ENCODE results near the gene DIP2C.
"Not testable (repeated sequence)": the region's sequence is repeated elsewhere in the genome, so short reads cannot be mapped to it uniquely, and the experiment has no call there.

Gene DIP2C

DNA sequence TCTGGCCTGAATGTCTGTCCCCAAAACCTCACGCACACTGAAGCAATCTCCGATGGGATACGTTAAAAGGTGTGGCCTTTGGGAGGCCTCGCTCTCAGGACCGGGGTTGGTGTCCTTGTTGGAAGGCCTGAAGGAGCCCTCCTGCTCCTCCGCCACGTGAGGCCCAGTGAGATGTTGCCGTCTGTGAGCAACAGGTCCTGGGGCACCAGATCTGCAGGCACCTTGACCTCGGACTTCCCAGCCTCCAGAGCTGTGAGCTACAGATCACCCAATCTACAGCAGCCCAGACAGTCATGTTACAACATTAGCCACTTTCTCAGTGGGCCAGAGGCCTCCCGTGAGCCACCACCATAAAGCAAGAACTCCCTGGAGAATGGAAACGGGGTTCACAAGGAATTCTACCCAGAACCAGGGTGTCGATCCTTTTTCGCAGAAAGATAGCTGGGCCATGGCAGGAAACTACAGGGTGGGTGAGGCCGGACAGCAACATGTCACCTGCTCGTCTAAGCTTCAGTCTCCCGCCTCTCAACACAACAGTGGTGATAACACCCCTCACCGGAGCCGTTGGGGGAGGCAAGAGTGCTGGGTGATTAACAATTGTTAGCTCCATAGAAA, 87.0 kb downstream of the DIP2C start:
- Mint-ChIP-seq H3K9me3 (no peaks in the 10 kb centered on the region), H3K27ac (no peak overlapping the region), H3K4me1 (no peaks in the 10 kb centered on the region), H3K4me3 (no peak overlapping the region), H3K36me3 (no peaks in the 10 kb centered on the region)
- ATAC-seq (no peak), DNase-seq (ENCODE audit: low spot score in 2 of 2) (no peak)

DNA sequence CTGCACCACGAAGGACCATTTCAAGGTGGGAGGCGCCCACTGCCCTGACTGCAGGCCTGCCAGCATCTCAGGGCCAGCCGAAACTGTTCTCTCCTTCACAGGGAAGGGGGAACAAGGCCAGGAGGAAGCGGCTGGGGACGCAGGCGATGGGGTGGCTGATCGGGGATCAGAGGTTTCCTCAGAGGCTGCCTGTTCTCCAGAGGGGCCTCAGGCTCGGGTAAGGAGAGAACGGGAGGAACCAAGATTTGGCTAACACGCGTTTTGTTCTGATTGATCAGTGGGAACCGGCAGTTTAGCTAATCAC, 87.9 kb downstream of the DIP2C start:
- DNase-seq (ENCODE audit: low spot score in 2 of 2) (no peak), ATAC-seq (no peak)
- Mint-ChIP-seq H3K4me1 (no peaks in the 10 kb centered on the region), H3K36me3 (no peaks in the 10 kb centered on the region), H3K27ac (no peak overlapping the region), H3K4me3 (no peak overlapping the region), H3K9me3 (no peaks in the 10 kb centered on the region)

DNA sequence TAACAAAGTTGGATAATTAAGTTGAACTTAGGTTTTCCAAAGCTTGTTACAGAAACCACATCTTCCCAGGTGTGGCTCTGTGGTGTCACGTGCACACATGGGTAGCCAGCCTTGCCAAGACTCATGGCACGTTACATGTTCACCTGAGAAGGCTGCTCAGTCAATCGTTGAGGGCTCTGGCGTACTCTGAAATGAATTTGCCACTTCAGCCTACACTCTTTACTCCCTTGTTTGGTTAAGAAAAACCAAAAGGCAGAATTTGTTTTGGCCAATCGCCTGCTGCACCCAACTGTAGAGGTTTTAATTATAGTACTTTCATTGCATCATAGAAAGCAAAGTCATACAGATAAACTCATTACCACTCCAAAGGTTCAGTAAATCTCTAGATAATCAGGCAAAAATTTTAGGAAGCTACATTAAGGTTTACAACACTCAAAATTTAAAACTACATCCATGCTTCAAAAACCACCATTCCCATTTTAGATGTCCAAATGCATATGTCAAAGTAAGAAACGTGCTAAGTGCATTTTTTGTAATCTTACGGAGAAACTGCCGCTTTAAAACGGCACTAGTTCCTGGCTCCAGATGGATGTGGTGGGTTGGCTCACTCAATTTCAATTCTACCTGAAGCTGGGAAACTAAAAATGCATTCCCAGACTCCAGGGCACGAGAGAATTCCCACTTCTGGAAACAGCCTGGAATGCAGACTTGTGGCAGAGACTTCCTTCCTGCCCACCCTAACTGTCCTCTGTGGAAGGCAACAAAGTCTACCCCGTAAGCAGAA, 88.4 kb downstream of the DIP2C start:
- H3K27ac Mint-ChIP-seq, result no peak overlapping the region
- H3K4me1 Mint-ChIP-seq, result no peaks in the 10 kb centered on the region
- no peak for DNase-seq (ENCODE audit: low spot score in 2 of 2)
- no peak overlapping the region for H3K4me3 Mint-ChIP-seq
- ATAC-seq, result no peak
- no peaks in the 10 kb centered on the region for H3K36me3 Mint-ChIP-seq
- H3K9me3 Mint-ChIP-seq, result no peaks in the 10 kb centered on the region

DNA sequence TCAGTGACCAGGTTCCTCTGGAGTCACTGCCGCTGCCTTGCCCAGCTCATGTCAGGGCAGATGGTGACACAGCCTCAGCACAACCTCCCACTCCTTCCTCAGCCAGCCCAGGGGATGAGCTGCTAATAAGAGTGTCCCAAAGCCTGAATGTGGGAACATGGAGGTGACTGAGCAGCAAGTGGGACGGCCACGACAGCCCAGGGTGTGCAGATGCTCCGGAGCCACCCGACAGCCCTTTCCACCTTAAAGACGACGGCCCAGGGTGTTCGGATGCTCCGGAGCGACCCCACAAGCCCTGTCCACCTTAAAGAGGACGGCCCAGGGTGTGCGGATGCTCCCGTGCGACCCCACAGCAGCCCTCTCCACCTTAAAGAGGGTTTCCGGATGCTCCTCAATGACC, 89.2 kb downstream of the DIP2C start:
- DNase-seq (ENCODE audit: low spot score in 2 of 2), result no peak
- Mint-ChIP-seq H3K27ac (no peak overlapping the region), H3K4me1 (no peaks in the 10 kb centered on the region), H3K36me3 (no peaks in the 10 kb centered on the region), H3K4me3 (no peak overlapping the region), H3K9me3 (no peaks in the 10 kb centered on the region)
- no peak for ATAC-seq

DNA sequence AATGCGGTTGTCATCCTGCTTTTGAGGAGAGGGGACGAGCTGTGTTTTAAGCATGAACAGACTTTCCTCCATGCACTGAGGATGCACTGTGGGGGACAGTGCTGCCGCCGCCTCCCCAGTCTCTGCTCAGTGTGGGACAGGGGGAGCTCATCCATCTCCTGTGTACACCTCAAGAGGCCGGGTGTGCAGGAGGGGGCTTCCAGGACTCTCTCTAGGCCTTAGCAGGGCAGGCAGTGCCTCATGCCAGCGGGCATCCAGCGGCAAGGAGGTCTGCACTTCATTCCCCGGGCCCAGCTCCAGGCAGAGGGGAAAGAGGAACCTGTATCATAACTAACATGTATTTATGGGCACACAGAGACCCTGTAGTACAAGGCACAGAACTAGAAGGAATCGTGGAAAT, 89.7 kb downstream of the DIP2C start:
- Mint-ChIP-seq H3K9me3 (no peaks in the 10 kb centered on the region), H3K4me1 (no peaks in the 10 kb centered on the region), H3K27ac (no peak overlapping the region), H3K36me3 (no peaks in the 10 kb centered on the region), H3K4me3 (no peak overlapping the region)
- ATAC-seq, result no peak
- no peak for DNase-seq (ENCODE audit: low spot score in 2 of 2)

DNA sequence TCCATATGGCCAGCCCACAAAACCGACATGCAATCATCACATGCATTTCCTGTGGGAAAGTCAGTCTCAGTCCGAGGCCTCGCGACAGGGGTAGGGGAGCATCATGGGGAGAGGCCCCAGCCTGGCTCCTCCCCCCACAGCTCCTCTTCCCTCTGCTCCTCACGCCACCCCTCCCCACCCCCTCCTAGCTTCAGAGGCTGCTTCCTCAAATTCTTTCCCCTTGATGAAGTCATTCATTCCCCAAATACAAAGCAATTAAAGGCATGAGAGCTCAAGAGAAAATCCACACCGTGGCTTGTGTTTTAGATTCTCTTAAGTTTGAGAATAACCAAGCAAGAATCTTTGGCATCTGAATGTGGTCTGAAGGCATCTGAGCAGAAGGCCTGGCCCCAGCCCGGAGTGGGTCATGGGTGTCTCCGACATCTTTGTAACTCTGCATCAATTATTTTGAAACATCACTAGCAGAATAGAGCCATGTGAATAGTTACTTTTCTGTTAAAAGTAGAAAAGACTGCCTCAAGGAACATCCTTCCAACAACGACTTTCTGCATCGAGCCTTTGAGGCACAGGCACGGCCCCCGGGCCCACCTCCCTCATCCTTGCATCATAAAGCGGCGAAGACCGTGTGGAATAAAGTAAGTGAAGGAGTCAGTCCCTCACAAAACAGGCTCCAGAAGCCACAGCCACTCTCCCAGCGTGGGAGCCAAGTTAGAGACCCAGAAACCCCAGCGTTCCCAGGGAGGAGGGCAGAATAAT, 90.9 kb downstream of the DIP2C start:
- Mint-ChIP-seq H3K4me1 (no peaks in the 10 kb centered on the region), H3K4me3 (no peak overlapping the region), H3K9me3 (no peaks in the 10 kb centered on the region), H3K27ac (no peak overlapping the region), H3K36me3 (no peaks in the 10 kb centered on the region)
- ATAC-seq (no peak), DNase-seq (ENCODE audit: low spot score in 2 of 2) (no peak)

DNA sequence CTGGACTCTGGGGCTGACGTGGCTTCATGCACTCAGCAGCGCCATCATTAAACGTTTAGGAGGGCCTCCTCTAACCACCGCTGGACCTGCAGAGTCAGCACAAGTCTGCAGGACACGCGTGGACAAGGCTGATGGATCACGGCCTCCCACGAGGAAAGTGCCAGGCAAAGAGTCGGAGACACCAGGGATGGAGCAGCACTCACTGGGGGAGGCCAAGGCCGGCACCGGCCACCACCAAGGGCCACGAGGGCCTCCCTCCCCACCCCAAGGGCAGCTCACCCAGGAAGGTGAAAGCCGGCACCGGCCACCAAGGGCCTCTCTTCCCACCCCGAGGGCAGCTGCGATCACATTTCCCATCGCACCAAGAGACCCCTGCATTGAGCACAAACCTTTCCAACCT, 91.5 kb downstream of the DIP2C start:
- ATAC-seq, result no peak
- DNase-seq (ENCODE audit: low spot score in 2 of 2), result no peak
- no peak overlapping the region for H3K4me3 Mint-ChIP-seq
- no peaks in the 10 kb centered on the region for H3K9me3 Mint-ChIP-seq
- H3K36me3 Mint-ChIP-seq, result no peaks in the 10 kb centered on the region
- no peak overlapping the region for H3K27ac Mint-ChIP-seq
- H3K4me1 Mint-ChIP-seq, result no peaks in the 10 kb centered on the region

DNA sequence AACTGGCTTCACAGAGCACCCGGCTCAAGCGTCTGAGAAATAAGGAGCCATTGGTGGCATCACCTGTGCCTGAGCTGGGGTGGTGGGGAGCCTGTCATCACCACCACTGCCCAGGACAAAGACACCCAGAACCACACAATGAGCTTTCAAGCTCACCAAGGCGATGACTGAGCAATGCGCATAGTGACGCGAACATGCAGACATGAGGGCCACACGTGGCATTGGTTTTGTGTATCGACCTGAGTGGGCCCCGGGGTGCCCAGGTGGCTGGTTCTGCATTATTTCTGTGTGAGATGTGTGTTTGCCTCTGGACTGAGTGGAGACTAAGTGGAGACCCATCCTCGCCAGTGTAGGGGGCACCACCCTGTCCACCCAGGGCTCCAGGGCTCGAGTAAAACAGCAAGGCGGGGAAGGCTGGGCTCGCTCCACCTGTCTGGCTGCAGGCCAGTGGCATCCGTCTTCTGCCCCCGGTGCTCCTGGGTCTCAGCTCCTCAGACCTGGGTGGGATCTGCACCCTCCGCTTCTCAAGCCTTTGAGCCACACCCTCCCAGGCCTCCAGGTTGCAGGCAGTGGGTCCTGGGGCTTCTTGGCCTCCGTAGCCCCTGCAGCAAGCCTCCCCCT, 92.6 kb downstream of the DIP2C start:
- DNase-seq (ENCODE audit: low spot score in 2 of 2) (no peak), ATAC-seq (peak; percentile 36)
- no peaks in the 10 kb centered on the region for H3K36me3 Mint-ChIP-seq
- H3K9me3 Mint-ChIP-seq, result no peaks in the 10 kb centered on the region
- H3K4me3 Mint-ChIP-seq, result no peak overlapping the region
- no peak overlapping the region for H3K27ac Mint-ChIP-seq
- H3K4me1 Mint-ChIP-seq, result no peaks in the 10 kb centered on the region

DNA sequence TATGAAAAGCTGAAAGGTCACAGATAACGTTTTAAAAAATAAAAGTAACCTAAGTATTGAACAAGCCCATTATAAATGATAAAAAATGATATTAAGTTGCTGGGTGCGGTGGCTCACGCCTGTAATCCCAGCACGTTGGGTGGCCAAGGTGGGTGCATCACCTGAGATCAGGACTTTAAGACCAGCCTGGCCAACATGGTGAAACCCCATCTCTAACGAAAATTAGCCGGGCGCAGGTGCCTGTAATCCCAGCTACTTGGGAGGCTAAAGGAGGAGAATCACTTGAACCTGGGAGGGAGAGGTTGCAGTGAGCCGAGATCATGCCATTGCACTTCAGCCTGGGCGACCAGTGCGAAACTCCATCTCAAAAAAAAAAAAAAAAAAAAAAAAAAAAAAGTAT, 93.3 kb downstream of the DIP2C start:
- not testable (repeated sequence) for ATAC-seq; DNase-seq (ENCODE audit: low spot score in 2 of 2); H3K36me3 Mint-ChIP-seq; H3K4me1 Mint-ChIP-seq; H3K9me3 Mint-ChIP-seq; H3K27ac Mint-ChIP-seq; H3K4me3 Mint-ChIP-seq

DNA sequence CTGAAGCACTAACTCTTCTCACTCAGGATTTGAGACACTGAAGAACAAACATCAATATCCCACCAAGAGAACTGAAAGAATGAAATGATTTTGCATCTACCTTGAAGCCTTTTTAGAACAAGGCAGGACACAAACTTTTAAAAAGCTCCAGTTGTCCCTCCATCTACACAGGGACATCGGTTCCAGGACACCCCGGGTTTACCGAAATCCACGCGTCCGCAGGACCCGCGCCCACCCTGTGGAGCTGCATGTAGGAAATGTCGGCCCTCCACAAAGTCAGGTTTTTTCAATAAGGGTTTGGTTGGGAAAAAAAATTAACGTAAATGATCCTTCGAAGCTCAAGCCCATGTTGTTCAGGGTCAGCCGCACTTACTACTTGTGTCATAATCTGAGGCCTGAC, 94.0 kb downstream of the DIP2C start:
- no peaks in the 10 kb centered on the region for H3K9me3 Mint-ChIP-seq
- H3K36me3 Mint-ChIP-seq, result no peaks in the 10 kb centered on the region
- no peak overlapping the region for H3K4me3 Mint-ChIP-seq
- no peaks in the 10 kb centered on the region for H3K4me1 Mint-ChIP-seq
- ATAC-seq, result no peak
- DNase-seq (ENCODE audit: low spot score in 2 of 2), result no peak
- no peak overlapping the region for H3K27ac Mint-ChIP-seq

DNA sequence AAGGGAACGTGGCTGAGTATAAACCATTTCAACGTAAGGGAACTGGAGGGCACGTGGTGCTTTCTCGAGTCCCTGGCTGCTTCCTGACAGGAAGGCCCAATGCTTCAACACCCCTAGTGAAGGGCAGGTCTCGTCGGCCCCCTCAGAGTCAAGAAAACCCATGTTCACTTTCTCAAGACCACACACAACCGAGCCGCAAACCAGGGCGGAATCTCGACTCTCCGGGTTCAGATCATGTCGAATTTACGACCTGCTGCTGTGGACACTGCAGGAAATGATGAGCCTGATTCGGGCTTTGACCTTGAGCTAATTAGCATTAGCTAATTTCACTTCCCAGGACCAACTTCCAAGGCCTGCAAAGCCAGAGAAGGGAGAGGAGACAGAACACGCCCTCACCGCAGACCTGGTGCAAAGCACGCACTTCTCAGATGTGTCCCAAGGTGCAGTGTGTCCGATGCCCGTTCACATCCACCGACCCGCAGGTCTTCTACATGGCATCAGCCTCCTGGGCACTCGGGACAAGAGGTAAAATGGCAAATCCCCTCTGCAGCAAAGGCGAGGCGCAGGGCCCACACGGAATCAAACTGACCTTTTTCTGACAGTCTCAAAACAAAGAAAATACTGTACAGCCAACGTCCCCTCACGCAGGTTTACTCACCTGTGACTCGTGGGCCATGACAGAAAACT, 94.7 kb downstream of the DIP2C start:
- Mint-ChIP-seq H3K9me3 (no peaks in the 10 kb centered on the region), H3K36me3 (no peaks in the 10 kb centered on the region), H3K27ac (no peak overlapping the region), H3K4me1 (no peaks in the 10 kb centered on the region), H3K4me3 (no peak overlapping the region)
- no peak for ATAC-seq
- no peak for DNase-seq (ENCODE audit: low spot score in 2 of 2)

DNA sequence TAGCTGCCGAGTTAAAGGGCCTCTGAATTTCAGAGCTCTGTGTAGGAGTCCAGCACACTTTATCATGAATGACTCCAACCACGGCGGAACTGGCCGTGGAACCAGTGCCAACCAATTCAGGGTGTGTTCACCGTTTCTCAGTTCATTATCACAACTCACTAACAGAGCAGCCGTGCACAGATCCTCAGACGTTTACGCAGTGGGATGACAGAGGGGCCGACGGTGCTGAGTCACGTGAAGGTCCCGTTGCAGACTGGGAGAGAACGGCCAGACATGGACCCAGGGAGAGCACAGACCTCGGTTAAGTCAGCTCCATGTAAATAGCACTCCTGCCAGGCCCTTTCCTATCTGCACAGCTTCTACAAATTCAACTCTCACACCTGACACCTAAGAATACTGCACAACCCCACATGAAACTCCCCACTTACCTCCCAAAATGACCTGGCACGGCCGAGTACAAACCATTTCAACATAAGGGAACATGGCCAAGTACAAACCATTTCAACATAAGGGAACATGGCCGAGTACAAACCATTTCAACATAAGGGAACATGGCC, 95.5 kb downstream of the DIP2C start:
- Mint-ChIP-seq H3K27ac (no peak overlapping the region), H3K4me3 (no peak overlapping the region), H3K36me3 (no peaks in the 10 kb centered on the region), H3K9me3 (no peaks in the 10 kb centered on the region), H3K4me1 (no peaks in the 10 kb centered on the region)
- no peak for DNase-seq (ENCODE audit: low spot score in 2 of 2)
- ATAC-seq, result no peak

DNA sequence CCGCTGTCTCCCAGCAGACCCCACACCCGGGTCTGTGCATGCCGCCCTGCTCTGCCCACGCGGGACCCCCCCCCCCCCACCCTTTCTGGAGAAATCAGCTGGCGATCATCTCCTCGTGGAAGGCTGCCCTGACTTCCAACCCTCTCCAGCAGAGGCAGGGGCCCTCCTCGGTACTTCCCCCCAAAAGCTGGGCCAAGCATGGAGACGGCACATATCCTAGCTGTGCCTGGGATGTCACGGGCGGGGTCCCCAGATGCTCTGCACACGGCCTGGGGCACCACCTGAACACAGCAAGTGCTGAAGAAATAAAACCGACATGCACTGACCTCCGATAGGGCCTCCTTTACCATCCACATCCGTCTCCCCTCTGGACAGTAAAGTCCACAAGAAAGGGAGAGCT, 96.0 kb downstream of the DIP2C start:
- Mint-ChIP-seq H3K9me3 (no peaks in the 10 kb centered on the region), H3K36me3 (no peaks in the 10 kb centered on the region), H3K27ac (no peak overlapping the region), H3K4me3 (no peak overlapping the region), H3K4me1 (no peaks in the 10 kb centered on the region)
- no peak for ATAC-seq
- DNase-seq (ENCODE audit: low spot score in 2 of 2), result no peak

DNA sequence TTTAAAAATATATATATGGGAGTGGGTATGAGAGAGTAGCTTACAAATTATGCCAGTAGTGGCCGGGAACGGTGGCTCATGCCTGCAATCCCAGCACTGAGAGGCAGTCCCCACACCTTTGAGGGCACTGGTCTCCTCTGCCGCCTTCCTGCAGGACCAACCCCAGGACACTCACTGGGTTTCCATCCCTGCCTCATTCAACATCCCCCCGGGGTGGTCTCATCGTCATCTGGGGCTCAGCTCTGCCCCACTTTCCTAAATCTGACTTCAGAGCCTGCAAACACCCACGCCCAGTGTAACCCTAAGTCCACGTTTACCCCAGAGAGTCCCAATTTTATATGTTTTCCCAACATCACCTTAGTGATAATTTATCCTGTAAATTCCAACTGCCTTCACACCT, 96.5 kb downstream of the DIP2C start:
- Mint-ChIP-seq H3K27ac (no peak overlapping the region), H3K9me3 (no peaks in the 10 kb centered on the region), H3K36me3 (no peaks in the 10 kb centered on the region), H3K4me1 (no peaks in the 10 kb centered on the region), H3K4me3 (no peak overlapping the region)
- DNase-seq (ENCODE audit: low spot score in 2 of 2) (no peak), ATAC-seq (no peak)

DNA sequence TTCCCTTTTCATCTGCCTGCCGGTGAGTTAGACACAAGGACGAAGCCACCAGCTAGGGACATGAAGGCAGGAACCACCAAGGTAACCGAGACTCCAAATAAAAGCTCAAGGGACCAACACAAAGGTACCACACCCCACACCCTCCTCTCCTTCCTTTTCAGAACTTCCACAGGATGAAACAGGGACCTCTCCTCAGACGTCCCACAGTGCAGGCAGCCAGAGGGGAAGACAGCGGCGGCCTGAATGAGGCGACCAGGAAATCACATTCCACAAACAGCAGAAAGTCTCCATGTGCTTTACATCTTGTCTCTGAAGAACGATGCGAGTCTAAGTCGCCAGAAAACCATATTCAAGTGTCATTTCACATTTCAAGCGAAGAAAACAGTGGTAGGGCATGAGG, 97.8 kb downstream of the DIP2C start:
- DNase-seq (ENCODE audit: low spot score in 2 of 2) (no peak), ATAC-seq (no peak)
- no peaks in the 10 kb centered on the region for H3K4me1 Mint-ChIP-seq
- H3K27ac Mint-ChIP-seq, result no peak overlapping the region
- H3K4me3 Mint-ChIP-seq, result no peak overlapping the region
- H3K9me3 Mint-ChIP-seq, result no peaks in the 10 kb centered on the region
- H3K36me3 Mint-ChIP-seq, result no peaks in the 10 kb centered on the region

Measured in stimulated activated effector memory CD8-positive, alpha-beta T cell treated with anti-CD3 and anti-CD28 coated beads, Interleukin-12 subunit alpha, Interleukin-12 subunit beta, amount 100 ng/mL, for 72 hours (primary cell).